ENCODE measurements around the gene GRM7.

The GRM7 gene

GRCh38 chr3:7407107-7407506 lies 546.2 kb downstream of the GRM7 start:
- POLR2A ChIA-PET (ENCODE audit: low non-redundant PET), result no interaction called here
- no peak overlapping the region for H3K27ac ChIP-seq
- CTCF ChIA-PET, result interaction anchor here (0.7 kb wide), 1 partner anchor 248 kb away, joined by 4 read pairs; no protein-coding TSS in a partner anchor
- TF ChIP-seq CTCF (conservative IDR thresholded peaks at IDR 0.05; ENCODE audit: low read depth), result no peak
- no peak for DNase-seq (ENCODE audit: low spot score)

- no peak overlapping the region for H3K27ac ChIP-seq
- CTCF ChIA-PET, result interaction anchor here (0.6 kb wide), 1 partner anchor 860 kb away, joined by 3 read pairs; no protein-coding TSS in a partner anchor
- no peak for TF ChIP-seq CTCF (conservative IDR thresholded peaks at IDR 0.05; ENCODE audit: low read depth)
- POLR2A ChIA-PET (ENCODE audit: low non-redundant PET), result no interaction called here
- DNase-seq (ENCODE audit: low spot score), result no peak
Measured at GRCh38 chr3:7410782-7411181, 549.9 kb downstream of the GRM7 start.

GRCh38 chr3:7421065-7421464 lies 560.1 kb downstream of the GRM7 start:
- H3K27ac ChIP-seq, result no peak overlapping the region
- TF ChIP-seq CTCF (conservative IDR thresholded peaks at IDR 0.05; ENCODE audit: low read depth), result no peak
- ChIA-PET POLR2A (ENCODE audit: low non-redundant PET) (no interaction called here), CTCF (no interaction called here)
- DNase-seq (ENCODE audit: low spot score), result no peak

- DNase-seq (ENCODE audit: low spot score), result no peak
- TF ChIP-seq CTCF (conservative IDR thresholded peaks at IDR 0.05; ENCODE audit: low read depth), result no peak
- CTCF ChIA-PET, result no interaction called here
- no peak overlapping the region for H3K27ac ChIP-seq
- POLR2A ChIA-PET (ENCODE audit: low non-redundant PET), result no interaction called here
Measured at GRCh38 chr3:7423036-7423435, 562.1 kb downstream of the GRM7 start.

GRCh38 chr3:7423995-7424394 lies 563.1 kb downstream of the GRM7 start:
- CTCF ChIA-PET, result no interaction called here

GRCh38 chr3:7428206-7428718 lies 567.3 kb downstream of the GRM7 start:
- POLR2A ChIA-PET (ENCODE audit: low non-redundant PET), result no interaction called here
- DNase-seq (ENCODE audit: low spot score), result no peak
- TF ChIP-seq CTCF (conservative IDR thresholded peaks at IDR 0.05; ENCODE audit: low read depth), result no peak
- H3K27ac ChIP-seq, result no peak overlapping the region
- CTCF ChIA-PET, result no interaction called here

More at GRCh38 chr3:7423995-7424394, 563.1 kb downstream of the GRM7 start:
- POLR2A ChIA-PET (ENCODE audit: low non-redundant PET), result no interaction called here
- no peak for TF ChIP-seq CTCF (conservative IDR thresholded peaks at IDR 0.05; ENCODE audit: low read depth)
- no peak for DNase-seq (ENCODE audit: low spot score)
- H3K27ac ChIP-seq, result no peak overlapping the region

GRCh38 chr3:7432610-7433009 lies 571.7 kb downstream of the GRM7 start:
- H3K27ac ChIP-seq, result no peak overlapping the region
- ChIA-PET POLR2A (ENCODE audit: low non-redundant PET) (no interaction called here), CTCF (no interaction called here)
- DNase-seq (ENCODE audit: low spot score), result no peak
- no peak for TF ChIP-seq CTCF (conservative IDR thresholded peaks at IDR 0.05; ENCODE audit: low read depth)

Measured in RWPE1 (cell line).